Measurements from ENCODE around the gene SLC41A3.

The SLC41A3 gene

GRCh38 chr3:126024049-126024854 lies 59.7 kb downstream of the SLC41A3 start:
- H3K4me1 ChIP-seq (ENCODE audit: insufficient read depth, low read length, poor library complexity, severe bottlenecking), result no peaks in the 10 kb centered on the region

GRCh38 chr3:126023390-126023789 lies 60.5 kb downstream of the SLC41A3 start:
- H2AFZ ChIP-seq (ENCODE audit: low read length), result no peak overlapping the region
- no peaks in the 10 kb centered on the region for H3K79me2 ChIP-seq (ENCODE audit: insufficient read depth, low read length)
- TF ChIP-seq CTCF (conservative IDR thresholded peaks at IDR 0.05; ENCODE audit: low read length), result no peak
- TF ChIP-seq EZH2phosphoT487 (IDR thresholded peaks at IDR 0.05; ENCODE audit: borderline replicate concordance), result no peak
- no peak overlapping the region for H3K4me2 ChIP-seq (ENCODE audit: low read depth, low read length, poor library complexity, severe bottlenecking)
- H3F3A ChIP-seq (ENCODE audit: low read depth), result no peaks in the 10 kb centered on the region
- H3K9me3 ChIP-seq (ENCODE audit: insufficient read depth, low read depth, low read length), result peaks cover 12% of the 10 kb centered on the region; the same call in 1 of the 2 replicates
- H3K36me3 ChIP-seq (ENCODE audit: insufficient read depth, low read length), result no peaks in the 10 kb centered on the region
- H4K20me1 ChIP-seq (ENCODE audit: insufficient read depth, low read length, poor library complexity, severe bottlenecking), result no peaks in the 10 kb centered on the region
- no peaks in the 10 kb centered on the region for H3K27me3 ChIP-seq (ENCODE audit: insufficient read depth, low read length, poor library complexity, severe bottlenecking)
- no peak overlapping the region for H3K4me3 ChIP-seq (ENCODE audit: low read length, poor library complexity, severe bottlenecking)
- no peaks in the 10 kb centered on the region for H3K4me1 ChIP-seq (ENCODE audit: insufficient read depth, low read length, poor library complexity, severe bottlenecking)
- H3K9ac ChIP-seq (ENCODE audit: low read depth, low read length, poor library complexity, severe bottlenecking), result no peak overlapping the region
- H3K9me2 ChIP-seq (replicated peaks; ENCODE audit: low read depth, low read length), result no peaks in the 10 kb centered on the region

More at GRCh38 chr3:126024049-126024854, 59.7 kb downstream of the SLC41A3 start:
- Histone ChIP-seq H3K9ac (ENCODE audit: low read depth, low read length, poor library complexity, severe bottlenecking) (no peak overlapping the region), H3F3A (ENCODE audit: low read depth) (no peaks in the 10 kb centered on the region), H2AFZ (ENCODE audit: low read length) (no peak overlapping the region), H3K79me2 (ENCODE audit: insufficient read depth, low read length) (no peaks in the 10 kb centered on the region), H3K9me2 (replicated peaks; ENCODE audit: low read depth, low read length) (no peaks in the 10 kb centered on the region), H3K9me3 (ENCODE audit: insufficient read depth, low read depth, low read length) (peaks cover 18% of the 10 kb centered on the region; the same call in 1 of the 2 replicates), H3K27me3 (ENCODE audit: insufficient read depth, low read length, poor library complexity, severe bottlenecking) (no peaks in the 10 kb centered on the region), H4K20me1 (ENCODE audit: insufficient read depth, low read length, poor library complexity, severe bottlenecking) (no peaks in the 10 kb centered on the region), H3K4me2 (ENCODE audit: low read depth, low read length, poor library complexity, severe bottlenecking) (no peak overlapping the region), H3K4me3 (ENCODE audit: low read length, poor library complexity, severe bottlenecking) (no peak overlapping the region), H3K36me3 (ENCODE audit: insufficient read depth, low read length) (no peaks in the 10 kb centered on the region)
- TF ChIP-seq EZH2phosphoT487 (IDR thresholded peaks at IDR 0.05; ENCODE audit: borderline replicate concordance) (no peak), CTCF (conservative IDR thresholded peaks at IDR 0.05; ENCODE audit: low read length) (no peak)

- Histone ChIP-seq H2AFZ (ENCODE audit: low read length) (no peak overlapping the region), H4K20me1 (ENCODE audit: insufficient read depth, low read length, poor library complexity, severe bottlenecking) (no peaks in the 10 kb centered on the region), H3K4me2 (ENCODE audit: low read depth, low read length, poor library complexity, severe bottlenecking) (no peak overlapping the region), H3K9ac (ENCODE audit: low read depth, low read length, poor library complexity, severe bottlenecking) (no peak overlapping the region), H3K4me1 (ENCODE audit: insufficient read depth, low read length, poor library complexity, severe bottlenecking) (no peaks in the 10 kb centered on the region), H3K9me3 (ENCODE audit: insufficient read depth, low read depth, low read length) (peaks cover 7% of the 10 kb centered on the region; the same call in 1 of the 2 replicates), H3K27me3 (ENCODE audit: insufficient read depth, low read length, poor library complexity, severe bottlenecking) (no peaks in the 10 kb centered on the region), H3K36me3 (ENCODE audit: insufficient read depth, low read length) (no peaks in the 10 kb centered on the region), H3K4me3 (ENCODE audit: low read length, poor library complexity, severe bottlenecking) (no peak overlapping the region), H3K79me2 (ENCODE audit: insufficient read depth, low read length) (no peaks in the 10 kb centered on the region), H3K9me2 (replicated peaks; ENCODE audit: low read depth, low read length) (no peaks in the 10 kb centered on the region), H3F3A (ENCODE audit: low read depth) (no peaks in the 10 kb centered on the region)
- no peak for TF ChIP-seq EZH2phosphoT487 (IDR thresholded peaks at IDR 0.05; ENCODE audit: borderline replicate concordance)
- no peak for TF ChIP-seq CTCF (conservative IDR thresholded peaks at IDR 0.05; ENCODE audit: low read length)
Observed at GRCh38 chr3:126022741-126023359, 61.1 kb downstream of the SLC41A3 start.

Data from Loucy (cell line).